ENCODE data around the gene UBE2J2.

The UBE2J2 gene

GRCh38 chr1:1204998-1205768, 68.5 kb downstream of the UBE2J2 start:
- TF ChIP-seq CTCF (IDR thresholded peaks at IDR 0.05; ENCODE audit: low read depth, low read length) = no peak
- H3K4me3 ChIP-seq (ENCODE audit: low read depth, low read length) = no peak overlapping the region

- no peak overlapping the region for H3K4me3 ChIP-seq (ENCODE audit: low read depth, low read length)
- no peak for TF ChIP-seq CTCF (IDR thresholded peaks at IDR 0.05; ENCODE audit: low read depth, low read length)
Observed at GRCh38 chr1:1204425-1204920, 69.2 kb downstream of the UBE2J2 start.

Measured in WI38 (cell line).